NB4 (cell line): ENCODE results near the gene PDE4D.

Source experiments
- MYC ChIP-seq: IDR thresholded peaks from 2 replicates; pipeline ENCODE4 v1.6.1; 2011; ENCODE audit warnings: low read depth, low read length
- POLR2A ChIP-seq: IDR thresholded peaks from 2 replicates; pipeline ENCODE4 v1.6.1; 2011; ENCODE audit warnings: mild to moderate bottlenecking; ENCODE audit not compliant: insufficient read length; ENCODE audit errors: extremely low read depth
- TF ChIP-seq, protein P1 (sequence below): IDR thresholded peaks from one replicate; pipeline ENCODE4 v1.5.1; 2012; ENCODE audit warnings: low read depth, low read length

DNA sequence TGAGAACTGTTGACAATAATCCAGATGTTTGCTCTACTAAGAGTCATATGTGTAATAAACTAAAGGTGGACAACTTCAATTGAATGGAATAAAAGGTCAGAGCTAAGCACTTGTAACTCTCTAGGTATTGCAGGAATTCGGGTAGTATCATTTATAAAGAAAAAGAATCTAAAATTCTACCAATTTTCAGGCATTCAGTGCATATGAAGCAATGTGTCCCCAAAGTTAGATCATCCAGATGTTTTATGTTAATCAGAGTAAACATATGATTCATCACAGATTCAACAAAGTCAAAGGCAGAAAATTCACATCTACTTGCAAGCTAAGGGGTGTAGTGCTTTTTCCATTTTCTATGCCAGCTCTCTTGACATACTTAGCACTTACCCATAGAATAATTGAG is 477.1 kb downstream of the PDE4D start:
- TF ChIP-seq, protein P1, sequence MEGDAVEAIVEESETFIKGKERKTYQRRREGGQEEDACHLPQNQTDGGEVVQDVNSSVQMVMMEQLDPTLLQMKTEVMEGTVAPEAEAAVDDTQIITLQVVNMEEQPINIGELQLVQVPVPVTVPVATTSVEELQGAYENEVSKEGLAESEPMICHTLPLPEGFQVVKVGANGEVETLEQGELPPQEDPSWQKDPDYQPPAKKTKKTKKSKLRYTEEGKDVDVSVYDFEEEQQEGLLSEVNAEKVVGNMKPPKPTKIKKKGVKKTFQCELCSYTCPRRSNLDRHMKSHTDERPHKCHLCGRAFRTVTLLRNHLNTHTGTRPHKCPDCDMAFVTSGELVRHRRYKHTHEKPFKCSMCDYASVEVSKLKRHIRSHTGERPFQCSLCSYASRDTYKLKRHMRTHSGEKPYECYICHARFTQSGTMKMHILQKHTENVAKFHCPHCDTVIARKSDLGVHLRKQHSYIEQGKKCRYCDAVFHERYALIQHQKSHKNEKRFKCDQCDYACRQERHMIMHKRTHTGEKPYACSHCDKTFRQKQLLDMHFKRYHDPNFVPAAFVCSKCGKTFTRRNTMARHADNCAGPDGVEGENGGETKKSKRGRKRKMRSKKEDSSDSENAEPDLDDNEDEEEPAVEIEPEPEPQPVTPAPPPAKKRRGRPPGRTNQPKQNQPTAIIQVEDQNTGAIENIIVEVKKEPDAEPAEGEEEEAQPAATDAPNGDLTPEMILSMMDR = no peak
- TF ChIP-seq POLR2A (no peak), MYC (no peak)
